CD4-positive, alpha-beta T cell treated with Interferon gamma for 1 hour (primary cell): Measurements from ENCODE around the gene SLFN5.
"Not testable (repeated sequence)": the region's sequence is repeated elsewhere in the genome, so short reads cannot be mapped to it uniquely, and the experiment has no call there.

Experiments
- DNase-seq: peaks from one replicate; pipeline ENCODE4 v3.0.0-alpha.2; 2020

SLFN5 gene

DNA sequence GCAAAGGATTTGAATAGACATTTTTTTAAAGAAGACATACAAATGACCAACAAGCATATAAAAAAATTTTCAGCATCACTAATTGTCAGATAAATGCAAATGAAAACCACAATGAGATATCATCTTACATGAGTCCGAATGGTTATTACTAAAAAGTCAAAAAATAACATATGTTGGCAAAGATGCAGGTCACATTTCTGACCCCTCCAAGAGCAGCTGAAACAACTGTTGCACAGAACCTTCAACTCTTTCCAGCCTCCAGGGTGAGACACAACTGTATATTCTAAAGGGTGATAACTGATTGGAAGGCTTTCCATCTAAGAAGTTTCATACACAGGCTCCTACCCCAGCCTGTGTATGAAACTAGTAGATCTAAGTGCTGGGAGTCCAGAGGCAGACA is 51.9 kb downstream of the SLFN5 start:
- DNase-seq = no peak

DNA sequence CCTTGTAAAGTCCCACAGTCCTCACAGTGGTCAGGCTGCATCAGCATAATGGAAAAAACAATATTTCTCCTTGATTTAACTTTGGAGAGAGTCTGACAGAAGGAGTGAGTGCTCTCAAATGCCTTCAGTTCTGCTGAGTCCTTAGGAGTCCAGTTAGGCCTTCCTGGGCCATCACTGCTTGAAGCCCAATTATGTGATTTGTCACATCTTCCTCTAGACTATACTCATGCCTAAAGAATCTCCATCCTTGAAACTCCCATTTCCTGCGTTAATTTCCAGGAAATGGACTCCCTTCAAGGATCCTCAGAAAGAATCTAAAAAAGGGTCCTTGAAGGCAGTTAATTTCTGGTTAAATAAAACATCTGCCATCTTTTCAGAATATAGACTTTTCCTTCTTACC is 52.8 kb downstream of the SLFN5 start:
- DNase-seq = no peak

DNA sequence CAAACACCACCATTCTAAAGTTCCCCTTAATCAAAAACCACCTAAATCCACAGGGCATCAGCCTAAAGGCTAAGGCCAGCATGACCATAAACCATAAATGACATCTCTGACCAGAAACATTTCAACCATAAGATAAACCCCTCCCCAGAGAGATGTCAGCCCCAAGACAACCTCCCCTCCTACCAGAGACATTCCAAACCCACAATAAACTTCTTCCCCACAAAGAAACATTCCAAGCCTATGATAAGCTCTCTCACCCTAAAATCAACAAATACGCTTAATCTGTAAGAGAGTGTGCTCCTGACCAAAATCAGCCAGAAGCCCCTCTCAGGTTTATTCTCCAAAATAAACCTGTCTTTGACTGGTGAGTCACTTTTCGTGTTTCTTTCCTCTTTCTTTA is 54.8 kb downstream of the SLFN5 start:
- no peak for DNase-seq

DNA sequence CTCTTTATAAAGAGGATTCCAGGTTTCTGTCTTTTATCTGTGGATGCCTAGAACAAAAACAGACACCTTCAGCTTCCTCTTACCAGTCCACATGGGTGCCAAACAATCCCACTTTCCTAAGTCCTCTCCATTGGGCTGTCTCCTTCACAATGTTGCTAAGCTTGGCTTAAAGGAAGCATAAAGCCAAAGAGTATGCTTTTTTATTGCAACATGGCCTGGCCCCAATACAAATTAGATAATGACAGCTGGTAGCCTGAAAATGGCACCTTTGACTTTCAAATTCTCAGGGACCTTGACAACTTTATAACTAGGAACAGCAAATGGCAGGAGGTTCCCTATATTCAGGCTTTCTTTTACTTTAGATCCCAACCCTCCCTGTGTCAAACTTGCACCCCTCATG is 55.8 kb downstream of the SLFN5 start:
- no peak for DNase-seq

DNA sequence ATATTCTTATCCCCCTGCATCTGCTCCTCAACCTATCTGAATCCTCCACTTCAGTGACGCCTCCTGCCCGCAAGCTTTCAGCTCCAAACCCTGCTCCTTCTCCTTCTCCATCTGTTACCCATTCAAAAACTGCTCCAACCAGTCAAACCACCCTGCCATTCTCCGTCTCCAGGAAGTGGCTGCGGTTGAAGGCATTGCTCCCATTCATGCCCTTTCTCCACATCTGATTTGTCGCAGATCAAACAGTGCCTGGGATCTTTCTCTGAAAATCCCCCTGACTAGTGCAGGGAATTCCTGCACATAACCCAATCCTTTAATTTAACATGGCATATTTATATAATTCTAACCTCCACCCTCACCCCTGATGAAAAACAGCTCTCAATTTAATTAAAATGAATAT is 56.3 kb downstream of the SLFN5 start:
- no peak for DNase-seq

DNA sequence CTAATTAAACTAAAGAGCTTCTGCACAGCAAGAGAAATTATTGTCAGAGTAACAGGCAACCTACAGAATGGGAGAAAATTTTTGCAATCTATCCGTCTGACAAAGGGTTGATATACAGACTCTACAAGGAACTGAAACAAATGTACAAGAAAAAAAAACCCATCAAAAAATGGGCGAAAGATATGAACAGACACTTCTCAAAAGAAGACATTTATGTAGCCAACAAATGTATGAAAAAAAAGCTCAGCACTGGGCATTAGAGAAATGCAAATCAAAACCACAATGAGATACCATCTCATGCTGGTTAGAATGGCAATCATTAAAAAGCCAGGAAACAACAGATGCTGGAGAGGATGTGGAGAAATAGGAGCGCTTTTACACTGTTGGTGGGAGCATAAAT is 66.5 kb downstream of the SLFN5 start:
- DNase-seq = not testable (repeated sequence)

DNA sequence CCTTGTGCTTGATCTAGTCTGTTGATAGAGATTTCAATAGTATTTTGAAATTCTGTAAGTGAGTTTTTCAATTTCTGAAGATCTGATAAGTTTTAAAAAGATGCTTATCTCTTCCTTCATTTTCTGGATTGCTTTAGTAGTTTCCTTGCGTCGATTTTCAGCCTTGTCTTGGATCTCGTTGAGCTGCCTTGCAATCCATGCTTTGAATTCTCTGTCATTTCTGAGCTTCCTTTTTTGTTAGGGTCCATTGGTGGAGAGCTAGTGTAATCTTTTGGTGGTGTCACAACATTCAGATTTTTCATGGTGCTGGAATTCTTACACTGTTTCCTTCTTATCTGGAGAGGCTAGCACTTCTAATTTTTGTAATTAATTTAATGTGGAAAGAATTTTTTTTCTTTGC is 69.5 kb downstream of the SLFN5 start:
- DNase-seq = no peak

DNA sequence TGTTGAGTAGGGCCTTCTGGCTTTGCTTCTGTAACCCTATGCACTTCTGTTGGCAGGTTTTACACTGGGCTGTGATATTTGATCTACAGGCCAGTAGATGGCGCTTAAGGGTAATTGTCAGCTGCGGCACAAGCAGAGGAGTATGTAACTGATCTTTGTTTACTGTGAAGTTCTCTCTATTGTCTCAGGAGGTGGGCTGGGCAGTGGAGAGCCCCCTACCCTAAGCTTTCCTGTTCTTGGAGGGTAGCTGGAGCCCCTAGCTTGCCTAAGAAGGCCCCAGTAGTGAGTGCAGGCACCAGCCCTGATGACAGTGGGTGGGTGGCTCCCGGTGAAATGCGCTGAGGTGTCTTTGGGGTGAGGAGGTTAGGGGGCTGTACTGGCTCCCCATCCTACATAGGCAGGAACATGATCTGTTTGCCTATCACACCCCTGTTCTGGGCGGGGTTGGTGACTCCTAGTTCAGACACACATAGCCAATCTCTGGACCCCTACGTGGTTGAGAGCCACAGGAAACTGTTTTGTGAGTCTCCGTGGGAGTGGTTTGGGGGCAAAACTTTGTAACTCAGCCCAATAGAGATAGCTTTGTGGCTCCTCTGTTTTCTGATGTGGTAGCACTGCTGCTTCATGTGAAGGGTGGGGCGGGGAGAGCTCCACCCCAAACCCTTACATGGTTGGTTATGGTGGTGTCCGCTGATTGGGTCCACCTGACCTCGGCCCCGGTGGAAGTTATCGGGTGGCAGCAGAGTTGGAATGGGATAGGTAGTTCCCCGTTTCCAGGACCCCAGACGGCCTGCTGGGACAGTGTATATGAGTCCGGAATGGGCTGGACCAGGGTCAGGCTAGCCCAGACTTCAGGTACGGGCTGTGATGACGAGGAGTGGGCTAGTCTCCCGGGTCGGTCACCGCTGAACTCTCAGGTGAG is 70.2 kb downstream of the SLFN5 start:
- DNase-seq = peak; percentile 91

DNA sequence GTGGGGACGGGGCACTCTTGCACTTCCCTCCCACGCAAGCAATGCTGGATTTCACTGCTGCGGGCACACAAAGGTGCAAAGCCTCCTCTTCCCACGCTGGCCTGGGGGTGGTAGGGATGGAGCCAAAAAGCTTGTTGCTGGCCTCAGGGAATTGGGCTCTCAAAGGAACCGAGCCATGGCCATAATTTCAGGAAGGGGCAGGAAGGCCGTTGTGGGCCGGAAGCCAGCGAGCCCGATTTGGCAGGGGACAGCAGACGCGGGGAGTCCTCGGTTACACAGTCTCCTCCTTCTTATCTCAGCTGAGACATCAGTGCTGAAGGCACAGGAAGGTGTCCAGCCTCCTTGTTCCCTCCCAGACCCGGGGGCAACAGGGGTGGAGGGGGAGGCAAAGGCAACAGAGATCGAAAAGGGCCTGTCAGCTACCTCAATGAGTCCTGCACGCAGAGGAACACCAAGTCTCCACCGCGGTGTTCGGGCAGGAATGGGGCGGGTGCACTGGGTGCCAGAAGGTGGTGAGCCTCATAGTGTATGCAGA is 71.1 kb downstream of the SLFN5 start:
- no peak for DNase-seq

DNA sequence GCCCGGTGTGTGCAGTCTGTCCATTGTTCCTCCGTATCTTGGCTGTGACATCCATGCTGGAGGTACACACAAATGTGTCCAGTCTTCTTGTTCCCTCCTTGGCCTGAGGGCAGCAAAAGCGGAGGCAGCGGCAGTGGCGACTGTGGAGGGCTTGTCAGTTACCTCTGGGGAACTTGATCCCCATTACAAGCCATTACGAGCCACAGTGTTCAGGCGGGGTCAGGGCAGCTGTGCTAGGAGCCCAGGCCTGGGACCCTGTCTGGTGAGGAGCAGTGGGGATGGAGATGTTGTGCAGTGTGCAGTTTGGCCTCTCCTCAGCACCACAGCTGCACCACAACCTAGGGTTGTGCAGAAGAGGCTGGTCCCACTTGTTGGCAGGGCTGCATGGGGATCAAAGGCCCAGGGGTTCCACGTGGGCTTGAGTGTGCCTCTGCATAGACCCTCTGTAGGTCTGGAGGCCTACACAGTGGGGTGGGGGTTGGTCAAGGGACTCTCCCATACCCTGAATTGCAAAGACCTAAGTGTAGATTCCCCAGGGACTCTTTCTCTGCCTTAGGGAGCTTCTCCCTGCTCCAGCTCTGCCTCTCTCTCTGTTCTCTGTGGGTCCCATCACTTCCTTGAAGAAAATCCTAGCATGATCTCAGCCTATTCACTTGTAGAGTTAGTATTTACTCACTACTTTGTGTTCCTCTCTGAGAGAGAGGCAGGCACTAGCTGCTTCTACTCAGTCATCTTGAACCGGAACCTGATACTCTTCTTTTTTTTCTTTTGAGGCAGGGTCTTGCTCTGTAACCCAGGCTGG is 71.7 kb downstream of the SLFN5 start:
- no peak for DNase-seq

DNA sequence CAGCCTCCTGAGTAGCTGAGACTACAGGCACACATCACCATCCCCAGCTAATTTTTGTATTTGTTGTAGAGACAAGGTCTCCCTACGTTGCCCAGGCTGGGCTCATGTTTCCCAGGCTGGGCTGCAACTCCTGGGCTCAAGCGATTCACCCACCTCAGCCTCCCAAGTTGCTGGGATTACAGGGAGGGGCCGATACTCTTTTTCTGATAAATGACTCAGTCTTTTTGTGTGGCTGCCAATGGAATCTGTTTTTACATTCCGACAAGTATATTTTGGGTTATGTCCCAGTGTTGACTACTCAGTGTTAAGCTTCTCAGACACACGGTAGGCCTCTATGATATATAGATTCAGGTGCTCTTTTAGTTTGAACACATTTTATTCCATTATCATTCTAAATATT is 72.4 kb downstream of the SLFN5 start:
- no peak for DNase-seq

DNA sequence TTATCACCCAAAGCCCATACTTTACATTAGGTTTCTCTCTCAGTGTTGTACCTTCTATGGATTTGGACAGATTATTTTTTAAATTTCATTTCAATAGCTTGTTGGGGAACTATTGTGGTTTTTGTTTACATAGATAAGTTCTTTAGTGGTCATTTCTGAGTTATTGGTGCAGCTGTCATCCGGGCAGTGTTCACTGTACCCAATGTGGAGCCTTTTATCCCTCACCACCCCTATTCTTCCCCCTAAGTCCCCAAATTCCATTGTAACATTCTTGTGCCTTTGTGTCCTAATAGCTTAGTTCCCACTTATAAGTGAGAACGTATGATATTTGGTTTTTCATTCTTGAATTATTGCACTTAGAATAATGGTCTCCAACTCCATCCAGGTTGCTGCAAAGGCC is 73.1 kb downstream of the SLFN5 start:
- no peak for DNase-seq

DNA sequence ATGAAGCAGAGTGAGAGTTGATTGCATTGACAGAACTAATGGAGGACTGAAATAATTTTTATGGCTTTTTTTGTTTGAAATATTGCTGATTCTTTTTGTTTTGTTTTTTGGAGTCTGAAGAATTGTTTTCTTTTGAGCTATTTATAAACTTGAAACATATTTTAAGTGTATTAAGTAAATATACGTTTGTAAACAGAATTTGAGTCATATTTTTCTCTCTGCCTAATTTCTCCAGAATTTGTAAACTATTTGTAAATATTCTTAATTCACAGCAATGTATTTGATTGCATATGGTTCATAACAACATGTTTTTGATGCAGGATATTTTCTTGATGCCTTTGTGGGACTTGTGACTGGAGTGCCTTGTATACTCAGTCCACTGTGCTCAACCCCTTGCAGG is 79.9 kb downstream of the SLFN5 start:
- DNase-seq = no peak
